HCT116 (cell line): ENCODE results near the gene FGFR3.

ENCODE experiments used
- CTCF ChIP-seq, 3 experiments: fragments of 200-600 bp in 1 of 3; sonication (generic) in 1 of 3; IDR thresholded peaks in 2 of 3; conservative IDR thresholded peaks in 1 of 3; 2 replicates each; pipeline ENCODE4 v1.5.1; 2012 to 2017; ENCODE audit warnings: low read depth in 2 of 3, low read length in 2 of 3, antibody characterized with exemption in 1 of 3, borderline replicate concordance in 1 of 3, control low read depth in 1 of 3, mild to moderate bottlenecking in 1 of 3, mixed read lengths in 1 of 3, mixed run types in 1 of 3, moderate library complexity in 1 of 3; ENCODE audit not compliant: insufficient read depth in 1 of 3
- EZH2phosphoT487 ChIP-seq: fragments of 200-600 bp; IDR thresholded peaks from 2 replicates; pipeline ENCODE4 v1.6.1; 2018; ENCODE audit warnings: antibody characterized with exemption, borderline replicate concordance

- TF ChIP-seq CTCF (IDR thresholded peaks at IDR 0.05 in 2 of 3, conservative IDR thresholded peaks at IDR 0.05 in 1 of 3; ENCODE audit: borderline replicate concordance in 1 of 3, insufficient read depth in 1 of 3, low read depth in 2 of 3, low read length in 2 of 3) (no peak), EZH2phosphoT487 (no peak)
Observed at GRCh38 chr4:1794809-1795298, 1.8 kb downstream of the FGFR3 start.
